DOHH2 (cell line): ENCODE data around the gene LSM8.

Source experiments
- H3F3A ChIP-seq: fragments of 200-600 bp; sonication (generic), shearing (Covaris generic); 2 replicates; pipeline ENCODE4 v1.6.0; 2016; ENCODE audit warnings: antibody characterized with exemption, mild to moderate bottlenecking; ENCODE audit not compliant: control insufficient read depth, insufficient read depth
- H3K27ac ChIP-seq: fragments of 200-600 bp; sonication (generic); 2 replicates; pipeline ENCODE4 v1.5.1; 2014; ENCODE audit warnings: low read depth, mild to moderate bottlenecking, low read length, moderate library complexity
- H3K27me3 ChIP-seq: fragments of 200-600 bp; sonication (generic); 2 replicates; pipeline ENCODE4 v1.6.1; 2014; ENCODE audit warnings: mild to moderate bottlenecking, low read length, mixed read lengths; ENCODE audit not compliant: control insufficient read depth
- H3K36me3 ChIP-seq: fragments of 200-600 bp; sonication (generic); 2 replicates; pipeline ENCODE4 v1.6.1; 2014; ENCODE audit warnings: mild to moderate bottlenecking, low read length, moderate library complexity, mixed read lengths; ENCODE audit not compliant: control insufficient read depth
- H3K4me1 ChIP-seq: fragments of 200-600 bp; sonication (generic); 2 replicates; pipeline ENCODE4 v1.6.1; 2014; ENCODE audit warnings: mild to moderate bottlenecking, low read length, mixed read lengths; ENCODE audit not compliant: control insufficient read depth
- H3K4me2 ChIP-seq: fragments of 200-600 bp; sonication (generic); 2 replicates; pipeline ENCODE4 v1.6.0; 2014; ENCODE audit warnings: mild to moderate bottlenecking, low read length, moderate library complexity
- H3K4me3 ChIP-seq: fragments of 200-600 bp; sonication (generic); 2 replicates; pipeline ENCODE4 v1.5.1; 2014; ENCODE audit warnings: mild to moderate bottlenecking, low read length, mixed read lengths
- H3K79me2 ChIP-seq: fragments of 200-600 bp; sonication (generic); 2 replicates; pipeline ENCODE4 v1.6.1; 2014; ENCODE audit warnings: mild to moderate bottlenecking, low read length, mixed read lengths; ENCODE audit not compliant: control insufficient read depth
- H3K9me2 ChIP-seq: fragments of 200-600 bp; sonication (generic); replicated peaks from 2 replicates; pipeline ENCODE4 v1.6.1; 2014; ENCODE audit warnings: mild to moderate bottlenecking, low read length, mixed read lengths; ENCODE audit not compliant: control insufficient read depth
- H3K9me3 ChIP-seq: fragments of 200-600 bp; sonication (generic); 2 replicates; pipeline ENCODE4 v1.6.1; 2014; ENCODE audit warnings: antibody characterized with exemption, low read length, mixed read lengths; ENCODE audit not compliant: control insufficient read depth, insufficient read depth
- H4K20me1 ChIP-seq: fragments of 200-600 bp; sonication (generic); 2 replicates; pipeline ENCODE4 v1.6.0; 2014; ENCODE audit warnings: low read depth, mild to moderate bottlenecking, antibody characterized with exemption, low read length, moderate library complexity; ENCODE audit not compliant: control insufficient read depth, insufficient read depth
- CTCF ChIP-seq: fragments of 200-600 bp; sonication (generic); IDR thresholded peaks from one replicate; pipeline ENCODE4 v1.5.1; 2014; ENCODE audit warnings: antibody characterized with exemption, mild to moderate bottlenecking, low read depth, low read length; ENCODE audit not compliant: poor library complexity, severe bottlenecking
- EZH2phosphoT487 ChIP-seq: fragments of 200-600 bp; sonication (generic); IDR thresholded peaks from 2 replicates; pipeline ENCODE4 v1.6.1; 2017; ENCODE audit warnings: borderline replicate concordance, mild to moderate bottlenecking, antibody characterized with exemption, low read length, moderate library complexity, mixed read lengths

The LSM8 gene

GRCh38 chr7:118185163-118185860, 1.3 kb downstream of the LSM8 start:
- TF ChIP-seq CTCF (no peak), EZH2phosphoT487 (no peak)
- peaks cover 69% of the 10 kb centered on the region for H3K79me2 ChIP-seq
- H3K4me3 ChIP-seq, result peak overlapping the region; percentile 88

DNA sequence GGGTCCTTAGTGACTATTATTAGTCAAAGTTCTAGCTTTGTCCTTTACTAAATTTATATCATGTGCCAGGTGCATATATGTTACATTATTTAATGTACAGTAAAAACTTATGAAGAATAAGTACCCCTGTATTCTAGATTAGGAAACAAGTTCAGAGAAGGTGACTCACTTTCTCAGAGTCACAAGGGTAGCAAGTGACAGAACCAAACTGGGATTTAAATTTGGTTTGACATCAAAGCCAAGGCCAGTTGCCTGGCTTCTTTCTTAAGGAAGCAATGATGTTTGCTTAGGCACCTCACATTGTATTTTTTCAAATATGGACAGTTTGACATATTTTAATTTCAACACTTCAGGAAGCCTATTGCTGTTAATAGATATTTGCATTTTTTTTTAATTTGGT, 2.5 kb downstream of the LSM8 start:
- H3K27me3 ChIP-seq, result no peaks in the 10 kb centered on the region
- TF ChIP-seq CTCF (no peak), EZH2phosphoT487 (no peak)
- H3K4me1 ChIP-seq, result peaks cover 37% of the 10 kb centered on the region
- H3K9me2 ChIP-seq, result no peaks in the 10 kb centered on the region
- H4K20me1 ChIP-seq, result peaks cover 24% of the 10 kb centered on the region
- H3K4me3 ChIP-seq, result peak overlapping the region; percentile 88
- H3K9me3 ChIP-seq, result no peaks in the 10 kb centered on the region
- peaks cover 17% of the 10 kb centered on the region for H3F3A ChIP-seq
- H3K4me2 ChIP-seq, result peak overlapping the region; percentile 87
- peaks cover 78% of the 10 kb centered on the region for H3K36me3 ChIP-seq
- H3K79me2 ChIP-seq, result peaks cover 69% of the 10 kb centered on the region
- H3K27ac ChIP-seq, result no peak overlapping the region

More at GRCh38 chr7:118185163-118185860, 1.3 kb downstream of the LSM8 start:
- Histone ChIP-seq H3K4me1 (peaks cover 47% of the 10 kb centered on the region), H3F3A (peaks cover 16% of the 10 kb centered on the region), H3K4me2 (peak overlapping the region; percentile 87), H3K36me3 (peaks cover 66% of the 10 kb centered on the region), H3K9me3 (no peaks in the 10 kb centered on the region), H3K9me2 (no peaks in the 10 kb centered on the region), H3K27ac (no peak overlapping the region), H4K20me1 (peaks cover 24% of the 10 kb centered on the region), H3K27me3 (no peaks in the 10 kb centered on the region)

- peaks cover 37% of the 10 kb centered on the region for H3K36me3 ChIP-seq
- no peak for TF ChIP-seq CTCF
- TF ChIP-seq EZH2phosphoT487, result no peak
- H3K27me3 ChIP-seq, result no peaks in the 10 kb centered on the region
- no peak overlapping the region for H3K4me2 ChIP-seq
- H3K9me2 ChIP-seq, result no peaks in the 10 kb centered on the region
- no peak overlapping the region for H3K4me3 ChIP-seq
- H3F3A ChIP-seq, result peaks cover 50% of the 10 kb centered on the region
- H3K79me2 ChIP-seq, result no peaks in the 10 kb centered on the region
- H3K4me1 ChIP-seq, result no peaks in the 10 kb centered on the region
- no peak overlapping the region for H3K27ac ChIP-seq
- no peaks in the 10 kb centered on the region for H3K9me3 ChIP-seq
- no peaks in the 10 kb centered on the region for H4K20me1 ChIP-seq
Measured at GRCh38 chr7:118194571-118194970, 10.6 kb downstream of the LSM8 start.
